ENCODE measurements around the gene AXIN2. TPM values are rescaled to one million over a fixed set of nuclear protein-coding genes. Genes with fewer than 3 reads are reported as not detected.
A peak's percentile ranks its signal among the peaks of the same experiment; 100 is the strongest.

AXIN2 gene
- total RNA-seq, 4 donors from 2014 or later: 17.2 to 63.4 (median 49.3) TPM

DNA sequence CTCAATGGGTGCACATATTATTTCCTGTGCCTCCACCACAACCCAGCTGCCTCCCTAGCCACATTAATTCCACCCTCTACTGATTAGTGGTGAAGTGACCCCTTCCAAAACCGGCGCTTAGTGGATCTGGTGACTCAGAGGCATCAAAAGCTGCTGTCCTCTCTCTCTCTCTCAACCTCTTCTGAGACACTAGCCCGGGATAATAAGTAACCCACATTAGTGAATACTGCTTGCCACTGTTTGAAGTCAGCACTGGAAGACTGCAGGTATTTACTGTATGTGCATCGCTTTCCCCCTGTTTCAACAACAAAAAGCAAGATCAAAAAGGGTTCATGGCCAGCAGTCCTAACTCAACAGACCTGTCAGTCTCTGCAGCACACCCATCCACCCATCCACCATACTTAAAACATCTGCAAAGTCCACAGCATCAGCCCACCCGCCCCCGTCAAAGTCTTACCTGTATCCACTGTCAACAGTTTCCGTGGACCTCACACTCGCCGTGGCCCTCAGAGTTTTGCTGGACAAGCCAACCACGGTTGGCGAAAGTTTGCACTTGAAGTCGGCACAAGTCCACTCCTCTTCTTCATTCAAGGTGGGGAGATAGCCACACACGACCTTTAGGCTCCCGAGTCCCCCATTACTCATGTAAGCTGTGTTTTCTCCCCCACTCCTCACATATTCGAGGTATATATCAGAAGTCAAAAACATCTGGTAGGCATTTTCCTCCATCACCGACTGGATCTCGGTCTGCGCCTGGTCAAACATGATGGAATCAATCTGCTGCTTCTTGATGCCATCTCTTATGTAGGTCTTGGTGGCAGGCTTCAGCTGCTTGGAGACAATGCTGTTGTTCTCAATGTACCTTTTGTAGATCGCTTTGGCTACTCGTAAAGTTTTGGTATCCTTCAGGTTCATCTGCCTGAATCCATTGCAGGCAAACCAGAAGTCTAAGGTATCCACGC lies 3.8 kb downstream of the AXIN2 start:
- no peak overlapping the region for H3K27ac ChIP-seq (replicated peaks in 1 of 4)
- no peaks in the 10 kb centered on the region for H3K27me3 ChIP-seq
- no peak for DNase-seq (ENCODE audit: extremely low spot score)
- TF ChIP-seq EP300 (IDR thresholded peaks at IDR 0.05) (no peak), POLR2AphosphoS5 (IDR thresholded peaks at IDR 0.05) (peak in 1 of 2 donors; percentile 23)
- H3K4me1 ChIP-seq: peaks cover 7 to 38% (median 20%) of the 10 kb centered on the region in 4 donors
- intact Hi-C loops (cut with DNase I): loop anchor here (2.0 to 5.0 kb wide), 5 partner anchors 95 to 610 kb away; no protein-coding TSS in a partner anchor
- H3K36me3 ChIP-seq: peaks cover 0 to 7% (median 0%) of the 10 kb centered on the region in 4 donors
- 60% methylated on average over 20 of the region's 21 CpGs for WGBS
- no peaks in the 10 kb centered on the region for H3K9me3 ChIP-seq
- H3K4me3 ChIP-seq: no peak overlapping the region

GRCh38 chr17:65556910-65557348 lies 4.5 kb downstream of the AXIN2 start:
- Histone ChIP-seq H3K27ac (replicated peaks in 1 of 4) (no peak overlapping the region), H3K4me3 (no peak overlapping the region), H3K9me3 (no peaks in the 10 kb centered on the region), H3K36me3 (peaks cover 0 to 7% (median 0%) of the 10 kb centered on the region in 4 donors), H3K4me1 (peaks cover 2 to 45% (median 14%) of the 10 kb centered on the region in 4 donors), H3K27me3 (no peaks in the 10 kb centered on the region)
- TF ChIP-seq POLR2A (IDR thresholded peaks at IDR 0.05; ENCODE audit: low read depth) (no peak), POLR2AphosphoS5 (IDR thresholded peaks at IDR 0.05) (no peak), EP300 (IDR thresholded peaks at IDR 0.05) (no peak), CTCF (IDR thresholded peaks at IDR 0.05) (no peak)
- no peak for DNase-seq (ENCODE audit: extremely low spot score)
- 8% methylated on average over 4 of the region's 4 CpGs for WGBS
- intact Hi-C loops (cut with DNase I): loop anchor here (2.0 to 5.0 kb wide), 5 partner anchors 94 to 610 kb away; no protein-coding TSS in a partner anchor

GRCh38 chr17:65556014-65556909 lies 5.2 kb downstream of the AXIN2 start:
- intact Hi-C loops (cut with DNase I): loop anchor here (2.0 to 5.0 kb wide), 5 partner anchors 93 to 611 kb away; no protein-coding TSS in a partner anchor
- TF ChIP-seq POLR2AphosphoS5 (IDR thresholded peaks at IDR 0.05) (peak in 1 of 2 donors; percentile 19), EP300 (IDR thresholded peaks at IDR 0.05) (no peak), CTCF (IDR thresholded peaks at IDR 0.05) (peak; percentile 77 to 84 (median 84))
- peaks cover 0 to 11% (median 0%) of the 10 kb centered on the region in 4 donors for H3K36me3 ChIP-seq
- H3K27me3 ChIP-seq: no peaks in the 10 kb centered on the region
- no peak overlapping the region for H3K4me3 ChIP-seq
- DNase-seq (ENCODE audit: extremely low spot score): peak; percentile 95
- H3K27ac ChIP-seq (replicated peaks in 1 of 4): no peak overlapping the region
- no peaks in the 10 kb centered on the region for H3K9me3 ChIP-seq
- peaks cover 0 to 52% (median 12%) of the 10 kb centered on the region in 4 donors for H3K4me1 ChIP-seq
- 70% methylated on average over 10 of the region's 17 CpGs for WGBS

DNA sequence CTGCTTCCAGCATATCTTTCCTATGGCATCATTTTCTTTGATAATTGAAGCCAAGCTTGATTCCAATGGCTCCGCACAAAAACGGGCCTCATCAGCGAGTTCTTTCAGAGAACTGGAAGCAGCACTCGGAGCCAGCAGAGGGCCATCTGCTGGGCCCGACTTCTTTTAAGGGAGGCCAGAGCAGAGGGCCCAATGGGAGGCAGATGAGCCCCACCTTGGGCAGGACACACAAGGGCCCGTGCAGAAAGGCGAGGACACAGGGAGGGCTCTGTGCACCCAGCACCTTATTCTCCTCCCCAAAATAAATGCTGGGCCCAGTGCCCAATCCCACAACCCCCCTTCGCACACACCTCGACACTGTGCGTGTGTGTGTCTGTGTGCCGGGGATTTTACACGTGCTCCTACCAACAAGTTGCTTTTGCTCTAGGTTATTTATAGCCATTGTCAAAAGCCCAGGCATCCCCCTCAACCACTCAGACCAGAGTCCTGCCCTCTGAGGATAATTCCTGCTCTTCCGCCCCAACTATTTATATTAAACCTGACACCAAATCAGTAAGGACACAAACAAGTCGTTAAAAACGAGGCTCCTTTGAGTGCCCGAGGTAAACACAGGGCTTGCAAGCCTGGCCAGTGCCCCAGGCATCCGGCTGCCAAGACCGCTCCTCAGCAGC lies 6.8 kb downstream of the AXIN2 start:
- no peak for DNase-seq (ENCODE audit: extremely low spot score)

More for the DNA sequence above, 6.8 kb downstream of the AXIN2 start:
- Histone ChIP-seq H3K4me1 (peaks cover 0 to 68% (median 10%) of the 10 kb centered on the region in 4 donors), H3K36me3 (peaks cover 0 to 13% (median 0%) of the 10 kb centered on the region in 4 donors), H3K4me3 (no peak overlapping the region), H3K27ac (replicated peaks in 1 of 4) (no peak overlapping the region), H3K9me3 (no peaks in the 10 kb centered on the region), H3K27me3 (no peaks in the 10 kb centered on the region)
- intact Hi-C loops (cut with DNase I): loop anchor here (5.0 kb wide), 4 partner anchors 262 to 613 kb away; no protein-coding TSS in a partner anchor
- peak; percentile 45 to 58 for TF ChIP-seq POLR2AphosphoS5 (IDR thresholded peaks at IDR 0.05)
- peak; percentile 13 to 41 (median 36) for TF ChIP-seq CTCF (IDR thresholded peaks at IDR 0.05)
- no peak for TF ChIP-seq EP300 (IDR thresholded peaks at IDR 0.05)
- no peak for TF ChIP-seq POLR2A (IDR thresholded peaks at IDR 0.05; ENCODE audit: low read depth)
- WGBS: 29% methylated on average over 18 of the region's 18 CpGs

All from esophagus muscularis mucosa (tissue), 4 donors.